GM06990 (cell line): Measurements from ENCODE around the gene RAPGEF1.

Source experiments
- DNase-seq: peaks from one replicate; pipeline ENCODE4 v3.0.0-alpha.2; 2011; ENCODE audit not compliant: insufficient read length; ENCODE audit errors: extremely low read depth
- H3K27me3 ChIP-seq: replicated peaks from 2 replicates; pipeline ENCODE4 v1.6.0; 2011; ENCODE audit warnings: low read length; ENCODE audit not compliant: control insufficient read depth, insufficient read depth
- H3K36me3 ChIP-seq: 2 replicates; pipeline ENCODE4 v1.5.1; 2011; ENCODE audit warnings: low read length; ENCODE audit not compliant: control insufficient read depth, insufficient read depth
- H3K4me3 ChIP-seq: replicated peaks from 2 replicates; pipeline ENCODE4 v1.5.1; 2011; ENCODE audit warnings: low read depth, mild to moderate bottlenecking, control low read depth, low read length
- CTCF ChIP-seq: IDR thresholded peaks from 2 replicates; pipeline ENCODE4 v1.5.1; 2011; ENCODE audit warnings: low read length, control low read depth, mild to moderate bottlenecking, inconsistent platforms; ENCODE audit not compliant: insufficient read depth, poor library complexity, severe bottlenecking

RAPGEF1 gene

GRCh38 chr9:131675437-131676022 is 64.3 kb downstream of the RAPGEF1 start:
- no peak for TF ChIP-seq CTCF
- Histone ChIP-seq H3K4me3 (peak overlapping the region; percentile 78), H3K36me3 (no peaks in the 10 kb centered on the region)

GRCh38 chr9:131674425-131675421 is 65.2 kb downstream of the RAPGEF1 start:
- no peaks in the 10 kb centered on the region for H3K36me3 ChIP-seq
- peak overlapping the region; percentile 78 for H3K4me3 ChIP-seq
- DNase-seq: peak; percentile 48
- TF ChIP-seq CTCF: no peak
- H3K27me3 ChIP-seq: no peaks in the 10 kb centered on the region

More at GRCh38 chr9:131675437-131676022, 64.3 kb downstream of the RAPGEF1 start:
- H3K27me3 ChIP-seq: no peaks in the 10 kb centered on the region
- no peak for DNase-seq

GRCh38 chr9:131673531-131673930 is 66.3 kb downstream of the RAPGEF1 start:
- peak overlapping the region; percentile 78 for H3K4me3 ChIP-seq
- TF ChIP-seq CTCF: no peak
- H3K27me3 ChIP-seq: no peaks in the 10 kb centered on the region
- DNase-seq: no peak
- H3K36me3 ChIP-seq: no peaks in the 10 kb centered on the region

GRCh38 chr9:131673068-131673467 is 66.8 kb downstream of the RAPGEF1 start:
- Histone ChIP-seq H3K36me3 (no peaks in the 10 kb centered on the region), H3K27me3 (no peaks in the 10 kb centered on the region)
- TF ChIP-seq CTCF: no peak

GRCh38 chr9:131672451-131672850 is 67.4 kb downstream of the RAPGEF1 start:
- Histone ChIP-seq H3K36me3 (no peaks in the 10 kb centered on the region), H3K27me3 (no peaks in the 10 kb centered on the region), H3K4me3 (peak overlapping the region; percentile 78)
- TF ChIP-seq CTCF: no peak
- DNase-seq: no peak

More at GRCh38 chr9:131673068-131673467, 66.8 kb downstream of the RAPGEF1 start:
- DNase-seq: no peak
- peak overlapping the region; percentile 78 for H3K4me3 ChIP-seq
